Measurements from ENCODE around the gene VEGFD.

Gene VEGFD

GRCh38 chrX:15299941-15300851, 84.0 kb downstream of the VEGFD start:
- peak in 1 of 2 donors; percentile 7 for DNase-seq

DNA sequence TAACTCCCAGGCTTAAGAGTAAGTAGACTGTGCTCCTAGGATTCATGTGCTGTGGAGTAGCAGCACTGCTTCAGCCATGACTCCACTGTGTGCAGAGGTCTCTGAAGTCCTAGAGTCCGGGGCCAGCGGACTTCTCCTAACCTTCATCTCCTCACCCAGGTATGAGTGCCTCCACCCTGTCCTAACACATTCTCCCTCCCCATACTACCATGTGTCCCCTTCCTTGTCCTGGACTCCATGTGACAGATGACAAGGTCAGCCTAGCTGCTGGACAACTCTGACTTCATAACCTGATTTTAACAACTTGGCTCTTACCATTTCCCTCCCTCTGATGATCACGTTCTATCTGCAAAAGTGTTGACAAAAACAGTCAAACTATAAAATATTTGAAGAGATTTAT, 85.4 kb downstream of the VEGFD start:
- no peak for DNase-seq

DNA sequence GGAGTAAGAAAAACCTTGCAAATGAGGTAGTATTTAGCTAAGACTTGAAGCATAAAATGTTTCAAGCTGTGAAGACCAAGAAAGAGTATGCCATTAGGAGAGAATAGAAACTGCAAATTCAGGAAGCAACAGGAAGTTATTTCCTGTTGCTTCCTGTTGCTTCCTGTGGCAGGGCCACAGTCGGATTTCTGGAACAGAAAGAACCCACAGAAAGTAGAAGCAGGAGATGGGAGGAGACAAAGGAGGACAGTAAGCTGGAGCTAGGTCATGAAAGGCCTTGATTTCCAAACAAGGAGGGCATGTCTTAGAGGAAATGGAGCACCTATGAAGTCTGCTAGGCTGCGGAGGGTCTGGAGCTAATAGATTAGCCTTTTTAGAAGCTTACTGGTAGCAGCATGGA, 86.0 kb downstream of the VEGFD start:
- DNase-seq, result no peak

Measured in CD4-positive, alpha-beta T cell treated with Interleukin-4 for 1 hour (primary cell).